IPS-20b (cell line): ENCODE results near the gene IPPK.

Experiments used
- H3K27ac ChIP-seq: one replicate; pipeline ENCODE4 v1.5.1; 2013; ENCODE audit warnings: low read length
- H3K27me3 ChIP-seq: 2 replicates; pipeline ENCODE4 v1.6.1; 2013; ENCODE audit warnings: mild to moderate bottlenecking, low read length, inconsistent platforms; ENCODE audit not compliant: insufficient read depth
- H3K36me3 ChIP-seq: 2 replicates; pipeline ENCODE4 v1.6.1; 2013; ENCODE audit warnings: low read depth, mild to moderate bottlenecking, inconsistent platforms, low read length, moderate library complexity; ENCODE audit not compliant: insufficient read depth
- H3K4me1 ChIP-seq: 2 replicates; pipeline ENCODE4 v1.6.1; 2013; ENCODE audit warnings: mild to moderate bottlenecking, control low read depth, inconsistent platforms, low read length, moderate library complexity; ENCODE audit not compliant: insufficient read depth
- H3K4me3 ChIP-seq: 2 replicates; pipeline ENCODE4 v1.5.1; 2013; ENCODE audit warnings: mild to moderate bottlenecking, low read length, inconsistent platforms
- H3K9ac ChIP-seq: 2 replicates; pipeline ENCODE4 v1.6.1; 2013; ENCODE audit warnings: low read depth, mild to moderate bottlenecking, inconsistent platforms, low read length, moderate library complexity
- H3K9me3 ChIP-seq: 2 replicates; pipeline ENCODE4 v1.6.1; 2013; ENCODE audit warnings: mild to moderate bottlenecking, low read depth, low read length, inconsistent platforms; ENCODE audit not compliant: insufficient read depth

The IPPK gene

DNA sequence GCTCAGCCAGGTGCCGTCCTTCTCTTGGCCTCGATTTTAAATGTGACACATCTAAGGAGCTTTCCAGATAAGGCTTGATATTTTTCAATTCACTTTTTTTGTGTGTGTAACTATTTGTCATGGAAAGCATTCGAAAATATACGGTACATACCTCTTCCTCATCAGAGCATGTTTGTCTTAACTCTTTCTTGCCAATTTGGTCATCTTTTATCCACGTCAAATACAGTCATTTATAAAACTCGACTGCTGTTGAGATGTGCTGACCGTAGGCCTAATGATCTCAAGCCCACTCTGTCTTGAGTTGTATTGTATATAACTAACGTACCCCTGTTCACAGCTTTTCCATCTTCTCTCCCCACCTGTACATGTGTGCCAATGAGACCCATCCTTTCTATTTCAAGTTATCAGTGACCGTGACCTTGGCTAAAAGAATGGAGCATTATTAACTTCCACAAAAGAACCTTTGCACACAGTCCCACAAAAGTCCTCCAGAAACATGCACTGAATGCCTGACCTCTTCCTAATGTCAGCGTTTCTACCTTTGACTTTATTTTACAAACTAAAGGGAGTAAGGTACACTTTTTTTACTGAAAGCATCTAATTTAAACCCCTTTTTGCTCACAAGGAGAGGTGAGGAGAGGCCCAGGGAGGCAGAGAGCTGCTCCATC is 61.6 kb downstream of the IPPK start:
- no peaks in the 10 kb centered on the region for H3K4me1 ChIP-seq
- peaks cover 15% of the 10 kb centered on the region; the same call in 1 of the 2 replicates for H3K36me3 ChIP-seq
- H3K9me3 ChIP-seq = peaks cover 13% of the 10 kb centered on the region
- no peak overlapping the region for H3K4me3 ChIP-seq
- H3K9ac ChIP-seq = no peak overlapping the region
- H3K27ac ChIP-seq = no peak overlapping the region
- no peaks in the 10 kb centered on the region for H3K27me3 ChIP-seq

DNA sequence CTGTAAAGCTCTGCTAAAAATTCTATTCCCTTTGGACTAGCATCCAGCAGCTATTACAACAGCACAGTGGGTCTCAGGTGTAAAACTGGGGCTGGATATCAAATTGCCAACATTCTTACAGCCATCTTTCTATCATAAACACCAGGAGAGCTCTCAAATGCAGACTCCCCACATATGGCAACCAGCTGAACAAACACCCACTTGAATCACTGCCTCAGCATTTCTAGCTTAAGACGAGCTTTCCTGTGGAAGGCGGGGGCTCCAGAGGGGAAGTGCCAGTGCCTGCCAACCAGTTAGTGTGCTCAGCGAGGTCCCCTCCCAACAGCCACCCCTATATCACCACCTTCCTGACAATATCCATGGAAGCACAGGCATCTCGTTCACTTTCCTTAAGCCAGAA is 62.2 kb downstream of the IPPK start:
- Histone ChIP-seq H3K27ac (no peak overlapping the region), H3K4me1 (no peaks in the 10 kb centered on the region), H3K4me3 (no peak overlapping the region), H3K9me3 (peaks cover 13% of the 10 kb centered on the region), H3K36me3 (peaks cover 11% of the 10 kb centered on the region; the same call in 1 of the 2 replicates), H3K9ac (no peak overlapping the region), H3K27me3 (no peaks in the 10 kb centered on the region)

DNA sequence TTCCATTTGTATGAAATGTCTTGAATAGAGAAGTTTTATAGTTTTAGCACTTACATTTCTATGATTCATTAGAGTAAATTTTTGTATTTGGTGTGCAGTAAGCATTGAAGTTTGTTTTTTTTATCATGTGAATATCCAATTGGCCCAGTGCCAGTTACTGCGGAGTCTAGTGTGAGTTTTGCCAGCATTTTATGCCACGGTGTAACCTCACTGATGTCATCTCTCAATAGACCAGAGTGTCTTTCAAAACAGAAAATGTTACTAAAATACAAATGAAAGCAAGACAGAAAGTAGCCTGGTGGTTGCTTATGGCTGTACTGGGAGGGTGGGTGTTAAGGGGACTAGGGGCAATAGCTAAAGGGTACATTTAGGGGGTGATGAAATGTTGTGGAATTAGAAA is 62.8 kb downstream of the IPPK start:
- Histone ChIP-seq H3K4me3 (no peak overlapping the region), H3K9me3 (peaks cover 13% of the 10 kb centered on the region), H3K9ac (no peak overlapping the region), H3K36me3 (peaks cover 6% of the 10 kb centered on the region; the same call in 1 of the 2 replicates), H3K4me1 (no peaks in the 10 kb centered on the region), H3K27ac (no peak overlapping the region), H3K27me3 (no peaks in the 10 kb centered on the region)

DNA sequence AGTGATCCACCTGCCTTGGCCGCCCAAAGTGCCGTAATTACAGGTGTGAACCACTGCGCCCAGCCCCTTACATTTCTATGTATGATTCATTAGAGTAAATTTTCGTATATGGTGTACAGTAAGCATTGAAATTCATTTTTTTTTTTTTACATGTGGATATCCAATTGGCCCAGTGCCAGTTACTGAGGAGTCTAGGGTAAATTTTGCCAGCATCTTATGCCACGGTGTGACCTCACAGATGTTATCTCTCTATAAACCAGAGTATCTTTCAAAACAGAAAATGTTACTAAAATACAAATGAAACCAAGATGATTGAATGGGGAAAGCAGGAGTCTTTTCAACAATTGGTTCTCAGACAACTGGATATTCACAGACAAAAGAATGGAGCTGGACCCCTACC is 64.7 kb downstream of the IPPK start:
- Histone ChIP-seq H3K27me3 (no peaks in the 10 kb centered on the region), H3K36me3 (no peaks in the 10 kb centered on the region)

DNA sequence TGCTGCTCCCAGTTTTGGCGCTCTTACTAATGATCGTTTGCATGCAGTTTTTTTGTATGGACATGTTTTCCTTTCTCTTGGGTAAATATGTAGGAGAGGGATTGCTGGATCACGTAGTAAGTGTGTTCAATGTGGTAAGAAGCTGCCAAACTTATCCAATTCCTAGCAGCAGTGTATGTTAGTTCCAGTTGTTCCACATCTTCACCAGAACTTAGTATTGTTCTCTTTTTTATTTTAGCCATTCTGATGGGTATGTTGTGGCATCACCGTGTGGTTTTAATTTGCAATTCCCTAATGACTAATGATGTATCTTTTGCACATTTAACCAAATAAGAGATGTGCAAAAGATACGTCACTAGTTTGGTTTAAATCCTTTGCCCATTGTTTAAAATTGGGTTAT is 65.9 kb downstream of the IPPK start:
- no peak overlapping the region for H3K9ac ChIP-seq
- H3K4me3 ChIP-seq = no peak overlapping the region
- no peaks in the 10 kb centered on the region for H3K4me1 ChIP-seq
- no peaks in the 10 kb centered on the region for H3K27me3 ChIP-seq
- H3K27ac ChIP-seq = no peak overlapping the region
- peaks cover 13% of the 10 kb centered on the region for H3K9me3 ChIP-seq
- no peaks in the 10 kb centered on the region for H3K36me3 ChIP-seq

More for the DNA sequence above, 64.7 kb downstream of the IPPK start:
- Histone ChIP-seq H3K9me3 (peaks cover 13% of the 10 kb centered on the region), H3K9ac (no peak overlapping the region), H3K4me3 (no peak overlapping the region), H3K4me1 (no peaks in the 10 kb centered on the region), H3K27ac (no peak overlapping the region)

DNA sequence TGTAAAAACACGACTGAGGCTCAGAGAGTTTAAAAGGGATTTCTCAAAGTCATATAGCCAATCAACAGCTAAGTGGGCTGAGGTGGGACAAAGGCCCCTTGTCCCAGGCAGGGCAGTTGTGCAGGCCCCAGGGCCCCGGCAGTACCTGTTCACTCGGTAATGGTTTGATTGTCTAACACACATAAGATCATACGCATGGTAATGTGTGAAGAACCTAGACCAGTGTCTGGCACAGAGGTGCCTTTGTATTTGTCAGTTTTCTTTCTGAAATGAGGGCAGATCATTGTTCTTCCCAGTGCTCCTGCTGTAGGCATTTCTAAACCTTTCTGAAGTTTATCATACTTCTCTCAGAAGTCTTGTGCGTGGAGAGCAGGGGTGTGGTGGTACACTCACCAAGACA is 66.8 kb downstream of the IPPK start:
- no peak overlapping the region for H3K9ac ChIP-seq
- H3K36me3 ChIP-seq = no peaks in the 10 kb centered on the region
- H3K9me3 ChIP-seq = peaks cover 13% of the 10 kb centered on the region
- H3K27ac ChIP-seq = no peak overlapping the region
- H3K4me1 ChIP-seq = no peaks in the 10 kb centered on the region
- H3K27me3 ChIP-seq = no peaks in the 10 kb centered on the region
- no peak overlapping the region for H3K4me3 ChIP-seq

DNA sequence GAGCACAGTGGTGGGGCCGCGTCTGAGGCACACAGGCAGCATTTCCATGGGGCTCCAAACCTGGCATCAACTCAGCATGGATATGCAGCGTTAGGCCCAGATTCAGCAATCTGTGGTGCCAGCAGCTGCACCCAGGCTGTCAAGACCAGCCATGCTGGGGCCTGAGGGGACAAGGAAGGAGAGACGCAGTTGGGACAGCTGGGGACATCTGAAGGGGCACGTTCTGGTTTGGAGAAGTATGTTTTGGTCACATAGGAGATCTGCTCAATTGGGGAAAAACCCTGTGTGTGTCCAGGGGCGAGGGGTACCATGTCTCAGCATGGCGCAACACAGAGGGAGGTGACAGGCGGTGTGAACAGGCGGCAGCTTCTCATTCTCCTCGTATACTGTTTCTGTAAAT is 67.5 kb downstream of the IPPK start:
- H3K9ac ChIP-seq = no peak overlapping the region
- peaks cover 13% of the 10 kb centered on the region for H3K9me3 ChIP-seq
- H3K27ac ChIP-seq = no peak overlapping the region
- no peaks in the 10 kb centered on the region for H3K27me3 ChIP-seq
- no peak overlapping the region for H3K4me3 ChIP-seq
- no peaks in the 10 kb centered on the region for H3K36me3 ChIP-seq
- H3K4me1 ChIP-seq = no peaks in the 10 kb centered on the region

DNA sequence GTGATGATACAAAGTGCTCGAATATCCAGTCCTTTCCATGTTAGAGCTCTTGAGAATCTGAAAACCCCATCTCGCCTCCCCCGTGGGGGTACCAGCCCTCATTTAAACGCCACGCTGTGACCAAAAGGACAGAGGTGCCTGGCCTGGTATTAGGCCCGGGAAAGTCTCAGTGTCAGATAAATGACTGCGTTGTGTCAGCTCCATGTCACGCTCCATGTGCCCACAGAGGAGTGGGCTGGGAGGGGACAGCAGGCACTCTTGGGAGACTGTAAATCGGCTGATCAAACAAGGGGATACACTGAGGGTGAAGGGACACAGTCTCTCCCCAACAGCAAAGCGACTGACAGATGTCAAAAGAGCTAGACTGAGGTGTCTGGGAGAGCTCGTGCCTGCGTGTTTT is 68.5 kb downstream of the IPPK start:
- no peak overlapping the region for H3K9ac ChIP-seq
- no peaks in the 10 kb centered on the region for H3K4me1 ChIP-seq
- no peak overlapping the region for H3K27ac ChIP-seq
- H3K4me3 ChIP-seq = no peak overlapping the region
- no peaks in the 10 kb centered on the region for H3K36me3 ChIP-seq
- no peaks in the 10 kb centered on the region for H3K27me3 ChIP-seq
- peaks cover 13% of the 10 kb centered on the region for H3K9me3 ChIP-seq

DNA sequence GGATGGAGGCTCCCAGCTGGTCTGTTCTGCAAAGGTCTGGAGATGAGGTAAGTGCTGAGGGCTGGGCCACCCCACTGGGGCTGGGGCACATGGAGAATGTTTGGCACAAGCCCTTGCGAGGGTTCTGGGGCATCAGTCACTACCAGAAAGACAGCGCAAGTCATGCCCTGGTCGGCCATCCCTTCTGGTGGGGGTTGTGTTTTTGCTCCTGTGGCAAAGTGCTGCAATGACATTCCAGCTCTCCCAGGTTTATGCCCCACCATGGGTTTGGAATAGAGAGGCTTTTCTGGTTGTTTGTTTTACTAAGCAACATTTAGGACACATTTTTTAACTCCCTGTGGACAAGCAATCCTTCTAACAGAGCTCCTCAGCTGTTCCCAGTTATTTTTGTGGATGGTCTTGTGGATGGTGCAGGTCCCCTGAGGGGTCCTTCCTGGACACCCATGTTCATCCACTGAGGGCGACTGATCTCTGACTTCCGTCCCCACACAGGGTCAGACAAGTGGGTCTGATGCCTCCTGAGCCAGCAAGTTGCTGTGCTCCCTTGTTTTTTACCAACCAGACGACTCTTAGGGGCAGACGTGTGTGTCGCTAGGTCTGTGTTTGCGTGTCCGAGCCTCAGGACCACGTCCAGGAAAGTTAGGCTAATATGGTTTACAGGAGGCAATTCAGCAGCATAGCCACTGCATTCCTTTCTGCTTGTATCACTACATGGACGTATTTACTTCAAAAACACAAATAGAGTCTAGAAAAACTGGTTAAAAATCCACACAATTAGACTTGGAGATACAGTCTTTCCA is 69.3 kb downstream of the IPPK start:
- no peak overlapping the region for H3K27ac ChIP-seq
- H3K9ac ChIP-seq = no peak overlapping the region
- H3K4me3 ChIP-seq = no peak overlapping the region

DNA sequence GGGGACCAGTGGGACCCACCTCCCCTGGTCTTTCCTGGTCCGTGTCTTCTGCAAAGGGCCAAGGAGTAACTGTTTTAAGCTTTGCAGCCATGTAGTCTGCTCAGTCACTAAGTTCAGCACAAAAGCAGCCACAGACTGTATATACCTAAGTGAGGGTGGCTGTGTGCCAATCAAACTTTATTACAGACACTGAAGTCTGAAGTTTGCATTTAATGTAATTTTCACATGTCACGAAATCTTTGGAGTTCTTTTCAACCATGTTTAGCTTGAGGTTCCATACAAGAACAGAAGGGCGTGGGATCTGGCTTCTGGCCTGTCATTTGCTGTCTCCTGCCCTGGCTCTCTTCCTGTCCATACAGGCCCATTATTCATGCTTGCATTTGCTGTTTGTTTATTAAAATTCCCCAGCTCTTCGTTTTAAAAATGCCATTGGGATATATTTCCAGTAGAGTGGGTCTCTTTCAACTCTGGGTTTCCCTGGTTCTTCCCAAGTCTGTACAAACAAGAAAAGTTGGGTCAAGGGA is 69.9 kb downstream of the IPPK start:
- no peaks in the 10 kb centered on the region for H3K27me3 ChIP-seq
- no peaks in the 10 kb centered on the region for H3K4me1 ChIP-seq
- no peak overlapping the region for H3K9ac ChIP-seq
- no peak overlapping the region for H3K4me3 ChIP-seq
- no peaks in the 10 kb centered on the region for H3K36me3 ChIP-seq
- peaks cover 6% of the 10 kb centered on the region for H3K9me3 ChIP-seq
- no peak overlapping the region for H3K27ac ChIP-seq

More for the DNA sequence above, 69.3 kb downstream of the IPPK start:
- H3K27me3 ChIP-seq = no peaks in the 10 kb centered on the region
- peaks cover 12% of the 10 kb centered on the region for H3K9me3 ChIP-seq
- no peaks in the 10 kb centered on the region for H3K36me3 ChIP-seq
- H3K4me1 ChIP-seq = no peaks in the 10 kb centered on the region

DNA sequence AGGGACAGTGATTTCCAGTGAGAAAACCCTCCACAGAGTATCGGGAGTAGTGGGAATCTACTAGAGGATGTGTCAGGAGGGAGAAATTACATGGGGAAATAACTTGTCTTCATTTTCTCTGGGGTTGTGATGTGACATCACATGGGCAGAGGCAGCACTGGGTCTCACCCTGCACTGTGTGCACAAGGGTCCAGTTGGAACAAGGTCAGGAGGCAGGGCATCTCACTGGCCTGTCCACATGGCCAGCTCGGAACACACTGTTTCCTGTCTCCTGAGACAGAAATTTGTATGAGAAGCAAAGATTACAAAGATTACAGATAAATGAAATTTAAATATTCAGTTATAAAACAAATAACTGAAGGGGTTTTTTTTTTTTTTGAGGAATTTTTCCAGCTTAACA is 71.5 kb downstream of the IPPK start:
- Histone ChIP-seq H3K9ac (no peak overlapping the region), H3K27me3 (no peaks in the 10 kb centered on the region), H3K9me3 (no peaks in the 10 kb centered on the region; the same call in 1 of the 2 replicates), H3K4me1 (no peaks in the 10 kb centered on the region), H3K27ac (no peak overlapping the region), H3K4me3 (no peak overlapping the region), H3K36me3 (no peaks in the 10 kb centered on the region)

DNA sequence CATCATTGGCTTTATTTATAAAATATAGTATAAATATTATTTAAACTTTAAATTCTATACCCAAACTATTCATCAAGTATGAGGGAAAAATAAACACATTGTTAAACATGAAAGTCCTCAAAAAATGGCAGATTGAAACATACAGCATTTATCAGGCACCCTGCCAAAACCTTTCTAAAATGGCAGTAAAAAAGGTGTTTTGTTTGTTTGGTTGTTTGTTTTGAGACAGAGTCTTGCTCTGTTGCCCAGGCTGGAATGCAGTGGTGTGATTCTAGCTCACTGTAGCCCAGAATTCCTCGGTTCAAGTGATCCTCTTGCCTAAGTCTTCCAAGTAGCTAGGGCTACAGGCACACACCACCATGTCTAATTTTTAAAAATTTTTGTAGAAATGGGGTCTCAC is 74.0 kb downstream of the IPPK start:
- no peaks in the 10 kb centered on the region for H3K27me3 ChIP-seq
- no peak overlapping the region for H3K9ac ChIP-seq
- H3K27ac ChIP-seq = no peak overlapping the region
- H3K4me1 ChIP-seq = no peaks in the 10 kb centered on the region
- no peaks in the 10 kb centered on the region for H3K36me3 ChIP-seq
- H3K4me3 ChIP-seq = no peak overlapping the region
- no peaks in the 10 kb centered on the region for H3K9me3 ChIP-seq
